SU-DHL-6 (cell line): Measurements from ENCODE around the gene TRMT112.
A peak's percentile ranks its signal among the peaks of the same experiment; 100 is the strongest.

Experiments used
- H2AFZ ChIP-seq: fragments of 200-600 bp; sonication (generic); 2 replicates; pipeline ENCODE4 v1.6.1; 2014; ENCODE audit warnings: low read depth, mild to moderate bottlenecking, moderate library complexity, mixed read lengths, antibody characterized with exemption, low read length; ENCODE audit not compliant: severe bottlenecking
- H3F3A ChIP-seq: fragments of 200-600 bp; shearing (Covaris generic); 2 replicates; pipeline ENCODE4 v1.6.0; 2016; ENCODE audit warnings: antibody characterized with exemption, mild to moderate bottlenecking; ENCODE audit not compliant: insufficient read depth
- H3K27ac ChIP-seq: fragments of 200-600 bp; sonication (generic); 2 replicates; pipeline ENCODE4 v1.5.1; 2016; ENCODE audit warnings: low read depth, mild to moderate bottlenecking, low read length, moderate library complexity, mixed read lengths
- H3K27me3 ChIP-seq: fragments of 200-600 bp; sonication (generic), shearing (Covaris generic); 2 replicates; pipeline ENCODE4 v1.6.0; 2014; ENCODE audit warnings: mild to moderate bottlenecking, low read length
- H3K36me3 ChIP-seq: fragments of 200-600 bp; sonication (generic); 2 replicates; pipeline ENCODE4 v1.6.1; 2014; ENCODE audit warnings: mild to moderate bottlenecking, low read length, mixed read lengths
- H3K4me2 ChIP-seq: fragments of 300-600, 200-600 bp; shearing (Covaris generic), sonication (generic); 2 replicates; pipeline ENCODE4 v1.6.0; 2014; ENCODE audit warnings: low read length, low read depth, mild to moderate bottlenecking; ENCODE audit not compliant: poor library complexity, severe bottlenecking
- H3K4me3 ChIP-seq: fragments of 200-600 bp; sonication (generic); 2 replicates; pipeline ENCODE4 v1.5.1; 2014; ENCODE audit warnings: antibody characterized with exemption, low read length, mild to moderate bottlenecking, mixed read lengths; ENCODE audit not compliant: insufficient read depth, poor library complexity, severe bottlenecking
- H3K79me2 ChIP-seq: fragments of 200-600 bp; sonication (generic); 2 replicates; pipeline ENCODE4 v1.6.1; 2014; ENCODE audit warnings: mild to moderate bottlenecking, low read length, moderate library complexity; ENCODE audit not compliant: insufficient read depth
- H3K9ac ChIP-seq: fragments of 200-600 bp; sonication (generic); 2 replicates; pipeline ENCODE4 v1.7.0; 2014; ENCODE audit warnings: mild to moderate bottlenecking, low read length
- H3K9me2 ChIP-seq: fragments of 200-600 bp; sonication (generic); replicated peaks from 2 replicates; pipeline ENCODE4 v1.6.1; 2014; ENCODE audit warnings: low read length; ENCODE audit not compliant: insufficient read depth
- H3K9me3 ChIP-seq: fragments of 200-600 bp; sonication (generic); 2 replicates; pipeline ENCODE4 v1.6.1; 2014; ENCODE audit warnings: low read length, mixed read lengths; ENCODE audit not compliant: insufficient read depth
- H4K20me1 ChIP-seq: fragments of 200-600 bp; sonication (generic); 2 replicates; pipeline ENCODE4 v1.6.1; 2014; ENCODE audit warnings: low read depth, mild to moderate bottlenecking, antibody characterized with exemption, low read length, moderate library complexity, mixed read lengths
- CTCF ChIP-seq: fragments of 200-600 bp; sonication (generic); IDR thresholded peaks from one replicate; pipeline ENCODE4 v1.5.1; 2017; ENCODE audit warnings: antibody characterized with exemption, mild to moderate bottlenecking, low read length, moderate library complexity; ENCODE audit not compliant: insufficient read depth, poor library complexity, severe bottlenecking
- EZH2phosphoT487 ChIP-seq: fragments of 200-600 bp; sonication (generic), shearing (Covaris generic); conservative IDR thresholded peaks from 2 replicates; pipeline ENCODE4 v1.6.1; 2018; ENCODE audit warnings: mild to moderate bottlenecking, antibody characterized with exemption, low read length, moderate library complexity, mixed read lengths

Gene TRMT112

GRCh38 chr11:64321026-64321425, 3.7 kb upstream of the TRMT112 start:
- H3K79me2 ChIP-seq, result no peaks in the 10 kb centered on the region; the same call in 1 of the 2 replicates
- H3K27ac ChIP-seq, result no peak overlapping the region

DNA sequence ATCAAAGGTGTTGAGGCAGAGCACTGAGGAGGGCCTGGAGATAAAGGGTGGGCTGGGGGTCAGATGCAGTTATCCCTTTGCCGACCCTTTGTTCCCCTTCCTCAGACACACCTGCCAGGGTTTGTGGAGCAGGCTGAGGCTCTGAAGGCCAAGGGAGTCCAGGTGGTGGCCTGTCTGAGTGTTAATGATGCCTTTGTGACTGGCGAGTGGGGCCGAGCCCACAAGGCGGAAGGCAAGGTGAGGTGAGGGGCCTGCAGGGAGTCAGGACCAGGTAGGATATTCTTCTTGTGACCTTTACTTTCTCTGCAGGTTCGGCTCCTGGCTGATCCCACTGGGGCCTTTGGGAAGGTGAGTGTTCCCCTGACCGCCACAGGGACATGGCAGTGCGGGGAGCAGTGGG, 3.2 kb upstream of the TRMT112 start:
- Histone ChIP-seq H3K9ac (no peak overlapping the region), H3K4me2 (no peak overlapping the region), H3K36me3 (no peaks in the 10 kb centered on the region), H2AFZ (no peak overlapping the region), H3K4me3 (no peak overlapping the region), H3K79me2 (no peaks in the 10 kb centered on the region; the same call in 1 of the 2 replicates), H3K9me2 (no peaks in the 10 kb centered on the region), H3K9me3 (no peaks in the 10 kb centered on the region), H4K20me1 (no peaks in the 10 kb centered on the region), H3F3A (peaks cover 15% of the 10 kb centered on the region), H3K27me3 (no peaks in the 10 kb centered on the region), H3K27ac (no peak overlapping the region)
- TF ChIP-seq CTCF, result no peak
- no peak for TF ChIP-seq EZH2phosphoT487

More at GRCh38 chr11:64321026-64321425, 3.7 kb upstream of the TRMT112 start:
- Histone ChIP-seq H4K20me1 (no peaks in the 10 kb centered on the region), H3K4me2 (no peak overlapping the region), H3F3A (peaks cover 15% of the 10 kb centered on the region), H3K9me2 (no peaks in the 10 kb centered on the region), H3K27me3 (no peaks in the 10 kb centered on the region), H3K36me3 (no peaks in the 10 kb centered on the region), H3K4me3 (no peak overlapping the region), H3K9me3 (no peaks in the 10 kb centered on the region), H3K9ac (no peak overlapping the region), H2AFZ (no peak overlapping the region)
- TF ChIP-seq EZH2phosphoT487, result no peak
- TF ChIP-seq CTCF, result no peak

DNA sequence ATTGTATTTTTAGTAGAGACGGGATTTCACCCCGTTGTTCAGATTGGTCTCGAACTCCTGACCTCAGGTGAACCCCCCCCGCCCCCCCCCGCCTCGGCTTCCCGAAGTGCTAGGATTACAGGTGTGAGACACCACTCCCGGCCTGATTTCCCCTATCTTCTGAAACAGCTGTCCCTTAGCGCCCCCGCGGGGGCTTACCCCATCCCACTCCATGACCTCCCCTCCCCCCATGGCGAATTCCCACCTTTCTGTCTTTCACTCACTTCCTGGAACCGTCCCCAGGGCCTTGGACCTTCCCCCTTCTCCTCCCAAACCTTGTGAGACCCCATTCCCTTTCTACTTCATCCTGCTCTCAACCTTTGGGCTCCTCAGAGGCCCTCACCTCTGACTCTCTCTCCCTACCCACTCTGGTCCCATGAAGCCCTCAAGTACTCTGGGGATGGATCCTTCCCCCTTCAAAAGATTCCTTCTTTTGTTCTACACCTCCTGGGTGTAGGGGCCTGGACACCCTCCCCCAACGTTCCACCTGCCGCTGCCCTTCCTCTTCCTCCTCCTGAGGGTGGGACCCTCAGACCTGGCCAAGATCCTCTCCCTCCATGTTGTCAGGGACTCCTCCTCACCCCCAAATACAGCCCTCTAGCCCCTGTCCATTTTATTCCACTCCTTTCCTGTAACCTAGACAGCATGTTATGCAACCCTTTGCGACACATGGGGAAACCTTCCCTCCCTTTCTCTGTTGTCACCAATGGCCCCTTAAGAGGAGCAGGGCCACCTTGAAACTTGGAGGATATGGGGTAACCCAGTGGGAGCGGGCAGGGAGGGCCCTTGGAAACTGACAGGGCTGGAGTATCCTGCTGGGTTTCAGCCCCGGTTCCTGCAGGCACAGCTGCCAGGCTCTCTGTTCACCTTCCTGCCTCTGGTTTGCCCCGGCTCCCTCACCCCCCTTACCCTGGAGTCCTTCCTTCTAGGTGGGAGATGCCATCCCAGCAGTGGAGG, 1.7 kb upstream of the TRMT112 start:
- no peak overlapping the region for H2AFZ ChIP-seq
- no peaks in the 10 kb centered on the region; the same call in 1 of the 2 replicates for H3K79me2 ChIP-seq
- peak overlapping the region; percentile 92 for H3K27ac ChIP-seq
- H3K4me3 ChIP-seq, result peak overlapping the region; percentile 73
- H3F3A ChIP-seq, result peaks cover 15% of the 10 kb centered on the region
- TF ChIP-seq EZH2phosphoT487 (no peak), CTCF (no peak)
- H3K9me3 ChIP-seq, result no peaks in the 10 kb centered on the region
- H3K27me3 ChIP-seq, result no peaks in the 10 kb centered on the region
- H3K4me2 ChIP-seq, result peak overlapping the region; percentile 64
- H3K9ac ChIP-seq, result peak overlapping the region; percentile 84
- no peaks in the 10 kb centered on the region for H3K9me2 ChIP-seq
- H3K36me3 ChIP-seq, result no peaks in the 10 kb centered on the region
- no peaks in the 10 kb centered on the region for H4K20me1 ChIP-seq
